Suppressor macrophage (primary cell): ENCODE results near the gene LAGE3.
A peak's percentile ranks its signal among the peaks of the same experiment; 100 is the strongest.

Experiments
- DNase-seq, 4 experiments: peaks; one replicate each; pipeline ENCODE4 v3.0.0-alpha.2; 2020 to 2022

Gene LAGE3

DNA sequence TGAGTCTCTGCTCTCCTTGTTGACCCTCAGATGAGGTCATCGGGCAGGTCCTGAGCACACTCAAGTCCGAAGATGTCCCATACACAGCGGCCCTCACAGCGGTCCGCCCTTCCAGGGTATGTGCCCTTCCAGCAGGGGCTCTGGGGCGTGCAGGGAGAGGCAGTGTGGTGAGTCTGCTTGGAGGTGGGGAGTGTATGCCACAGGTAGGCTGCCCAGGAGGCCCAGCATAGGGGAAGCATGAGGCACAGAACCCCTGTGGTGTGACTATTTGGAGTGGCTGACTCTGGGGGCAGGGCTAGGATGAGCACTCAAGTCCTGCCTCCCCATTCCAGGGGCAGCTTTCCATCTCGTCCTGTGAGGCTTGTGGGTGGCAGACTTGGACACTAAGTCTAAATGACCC, 45.5 kb downstream of the LAGE3 start:
- no peak for DNase-seq

DNA sequence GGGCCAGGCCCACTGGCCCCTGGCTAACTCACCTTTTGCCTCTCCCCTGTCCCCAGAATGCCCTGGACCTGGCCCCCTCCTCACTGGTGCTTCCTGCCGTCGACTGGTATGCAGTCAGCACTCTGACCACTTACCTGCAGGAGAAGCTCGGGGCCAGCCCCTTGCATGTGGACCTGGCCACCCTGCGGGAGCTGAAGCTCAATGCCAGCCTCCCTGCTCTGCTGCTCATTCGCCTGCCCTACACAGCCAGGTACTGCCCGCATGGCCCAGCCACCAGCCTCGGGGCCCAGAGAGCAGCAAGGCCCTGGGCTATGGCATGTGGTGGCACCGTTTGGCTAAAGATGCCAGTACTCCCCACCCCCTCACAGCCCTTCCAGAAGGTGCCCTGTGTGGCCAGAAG, 46.9 kb downstream of the LAGE3 start:
- no peak for DNase-seq

DNA sequence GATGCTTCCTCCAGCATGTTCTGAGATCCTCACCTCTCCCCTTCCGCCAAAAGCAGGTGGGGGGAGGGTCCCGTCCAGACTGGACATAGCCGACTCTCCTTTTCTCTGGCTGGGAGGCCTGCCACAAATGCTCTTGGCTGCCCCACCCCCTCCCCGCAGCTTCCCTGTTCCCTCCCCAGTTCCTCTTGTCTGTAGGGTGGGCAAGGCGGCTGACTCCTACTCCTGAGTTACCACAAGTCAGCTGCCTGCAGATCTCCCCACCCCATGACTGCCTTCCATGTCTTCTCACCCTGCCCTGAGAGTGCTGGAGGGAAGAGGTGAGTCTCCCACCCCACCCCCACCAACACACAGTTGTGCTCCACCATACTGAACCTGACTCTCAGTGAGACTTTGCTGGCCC, 47.7 kb downstream of the LAGE3 start:
- DNase-seq: peak; percentile 74 to 88 (median 86)

DNA sequence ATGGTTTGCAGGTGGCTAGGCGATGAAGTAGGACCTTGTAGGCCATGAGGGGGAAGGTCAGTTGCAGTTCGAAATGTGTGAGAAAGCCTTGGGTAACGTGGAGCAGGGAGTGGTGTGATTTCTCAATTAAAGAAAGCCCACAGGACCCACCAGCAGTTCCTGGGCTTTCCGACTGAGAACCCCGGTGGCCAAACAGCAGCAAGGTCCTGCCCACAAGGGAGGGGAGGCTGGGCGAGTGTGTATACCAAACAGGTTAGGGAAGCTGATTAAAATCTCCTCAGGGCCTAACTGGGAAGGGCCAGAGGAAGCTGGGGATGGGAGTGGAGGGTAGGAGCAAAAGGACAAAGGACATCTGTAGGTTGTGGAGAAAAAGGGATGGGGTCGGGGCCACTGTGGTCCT, 48.2 kb downstream of the LAGE3 start:
- DNase-seq: peak; percentile 54 to 80 (median 71)

DNA sequence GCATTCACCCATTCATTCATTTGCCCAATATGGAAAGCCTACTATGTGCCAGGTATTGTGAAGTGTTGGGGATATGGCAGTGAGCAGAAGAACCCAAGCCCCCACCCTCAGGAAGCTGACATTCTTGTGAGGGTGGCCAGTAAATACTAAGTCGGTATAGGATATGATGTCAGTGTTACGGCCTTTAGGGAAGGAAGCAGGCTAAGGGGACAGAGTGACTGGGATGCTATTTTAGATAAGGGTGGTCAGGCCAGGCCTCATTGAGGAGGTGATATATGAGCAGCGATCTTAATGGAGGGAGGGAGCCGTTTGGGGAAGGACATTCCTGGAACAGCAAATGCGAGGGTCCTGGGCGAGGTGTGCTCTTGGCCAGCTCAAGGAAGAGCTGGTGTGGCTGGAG, 48.6 kb downstream of the LAGE3 start:
- DNase-seq: peak; percentile 30 to 60 (median 47)

DNA sequence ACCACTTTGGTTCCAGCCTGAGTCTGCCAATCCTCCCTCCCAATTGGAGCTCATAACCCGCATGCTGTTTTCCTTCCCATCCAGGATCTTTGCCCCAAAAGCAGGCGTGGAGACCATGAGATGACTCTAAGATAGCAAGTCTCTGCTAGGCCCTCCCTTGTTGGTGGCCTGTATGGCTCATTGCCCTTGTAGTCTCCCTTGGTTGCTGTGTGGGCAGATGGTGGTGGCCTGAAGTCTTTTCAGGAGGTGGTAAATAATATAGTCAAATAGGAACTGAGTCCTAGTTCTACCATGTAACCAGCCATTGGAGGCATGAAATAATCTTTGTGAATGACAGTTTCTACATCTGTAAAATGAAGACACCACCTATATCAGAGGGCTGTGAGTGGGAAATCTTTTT, 49.4 kb downstream of the LAGE3 start:
- DNase-seq: peak in 3 of 4 experiments; percentile 53 to 54 (median 54)

DNA sequence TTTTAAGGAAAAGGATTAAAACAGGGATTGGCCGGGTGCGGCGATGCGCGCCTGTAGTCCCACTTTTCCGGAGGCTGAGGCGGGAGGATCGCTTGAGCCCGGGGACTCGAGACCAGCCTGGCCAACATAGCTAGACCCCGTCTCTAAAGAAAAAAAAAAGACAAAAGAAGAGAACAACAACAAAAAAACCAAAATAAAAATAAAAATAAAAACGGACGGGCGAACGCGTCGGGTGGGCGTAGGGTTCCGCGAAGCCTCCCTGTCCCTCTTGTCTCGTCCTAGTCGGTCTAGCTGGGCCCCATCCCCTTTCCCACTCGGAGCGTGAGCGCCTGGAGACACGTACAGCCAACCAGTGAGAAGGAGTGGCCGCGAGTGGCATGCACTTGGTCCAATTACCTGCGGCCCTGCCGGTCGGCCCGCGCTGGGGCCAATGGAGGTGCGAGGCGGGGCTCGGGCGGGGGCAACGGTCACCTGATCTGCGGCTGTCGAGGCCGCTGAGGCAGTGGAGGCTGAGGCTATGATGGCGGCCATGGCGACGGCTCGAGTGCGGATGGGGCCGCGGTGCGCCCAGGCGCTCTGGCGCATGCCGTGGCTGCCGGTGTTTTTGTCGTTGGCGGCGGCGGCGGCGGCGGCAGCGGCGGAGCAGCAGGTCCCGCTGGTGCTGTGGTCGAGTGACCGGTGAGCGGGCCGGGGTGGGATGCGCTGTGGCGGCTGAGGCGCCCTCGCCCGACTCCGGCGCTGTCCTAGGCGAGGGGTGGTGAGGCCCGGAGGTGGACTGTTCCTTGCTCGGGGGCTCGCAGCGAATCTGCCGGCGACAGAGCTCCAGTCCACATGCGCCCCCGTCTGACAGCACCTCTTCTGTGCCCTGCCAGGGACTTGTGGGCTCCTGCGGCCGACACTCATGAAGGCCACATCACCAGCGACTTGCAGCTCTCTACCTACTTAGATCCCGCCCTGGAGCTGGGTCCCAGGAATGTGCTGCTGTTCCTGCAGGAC, 50.6 kb downstream of the LAGE3 start, which contains the start of gene ATP6AP1:
TSS of gene ATP6AP1 (plus strand) at position 502 of the 996 bp plus-strand sequence. CDS start at position 518, 16 bp downstream.
- peak; percentile 93 to 96 (median 95) for DNase-seq
